Psoas muscle (tissue), 8 donors: ENCODE data around the gene OGFOD3. TPM values are rescaled to one million over a fixed set of nuclear protein-coding genes. Genes with fewer than 3 reads are reported as not detected.
A peak's percentile ranks its signal among the peaks of the same experiment; 100 is the strongest.

Experiments used
- ATAC-seq, 4 donors: fragments of 200-7000 bp; cut with Tn5 transposase; one replicate each; pipeline ENCODE4 v1.9.1; 2020; ENCODE audit warnings: moderate library complexity in 3 of 4, mild to moderate bottlenecking in 2 of 4
- DNase-seq, 2 donors: peaks; one replicate each; pipeline ENCODE4 v3.0.0-alpha.2; 2020
- H3K27ac ChIP-seq: fragments of 200-600 bp; one replicate; pipeline ENCODE4 v1.8.0; 2022
- H3K27me3 ChIP-seq, 3 donors: fragments of 200-600 bp in 1 of 3; one replicate each; pipeline versions ENCODE4 v1.6.1 to v1.8.0; 2013 to 2022; ENCODE audit warnings: low read length in 2 of 3, mild to moderate bottlenecking in 2 of 3, moderate library complexity in 1 of 3; ENCODE audit not compliant: insufficient read depth in 3 of 3
- H3K36me3 ChIP-seq, 2 donors: fragments of 200-600 bp in 1 of 2; one replicate each; pipeline versions ENCODE4 v1.6.1 to v1.8.0; 2013 to 2022; ENCODE audit warnings: low read depth in 1 of 2, mild to moderate bottlenecking in 1 of 2, moderate library complexity in 1 of 2; ENCODE audit not compliant: insufficient read depth in 1 of 2
- H3K4me1 ChIP-seq: fragments of 200-600 bp; one replicate; pipeline ENCODE4 v1.8.0; 2022
- H3K4me3 ChIP-seq: fragments of 200-600 bp; one replicate; pipeline ENCODE4 v1.8.0; 2022; ENCODE audit warnings: mild to moderate bottlenecking
- H3K9me3 ChIP-seq: fragments of 200-600 bp; one replicate; pipeline ENCODE4 v1.8.0; 2022
- CTCF ChIP-seq: fragments of 200-600 bp; IDR thresholded peaks from one replicate; pipeline ENCODE4 v1.8.0; 2022; ENCODE audit warnings: antibody characterized with exemption
- WGBS, 3 donors: extraction: QIAGEN DNeasy Blood & Tissue Kit; methylation state at CpG; one replicate each; pipeline versions ENCODE4 v1.1.6 to v1.1.7; 2013; 5-methylcytosine and 5-hydroxymethylcytosine counted together
- intact Hi-C, 2 donors: fragments of 100-400 bp; cut with DNase I; formaldehyde crosslinking; loops; one replicate each; pipeline versions ENCODE4 v1.11.0 to v1.14.2; 2022
- polyA plus RNA-seq, 3 donors: library from polyadenylated mRNA; stranded (reverse); fragments of 200-250 nt; gene quantifications; one replicate each; pipeline ENCODE4 v1.2.3, GENCODE V29; 2013
- total RNA-seq, 4 donors: library from RNA; stranded (reverse); fragmentation: NEBNext Ultra II Directional in 2 of 4; extraction: Animal tissue kit (Norgen Biotek cat#: 25700) in 2 of 4; gene quantifications; one replicate each; pipeline versions ENCODE4 v1.2.1 to v1.2.4, GENCODE V29; 2021 to 2023
- donor health status: healthy with polysubstance abuse.
- donor health status: DM: no; HTN: no; CAD: no; lungs with moderate emphysema.
- donor health status: Bipolar disorder and iron deficiency.
- donor health status: healthy.
- donor health status: DM: yes; HTN: yes; CAD: no.
- donor health status: DM: no; HTN: no; CAD: no.
- donor health status: DM: no; HTN: no; CAD: no.
- donor health status: DM: yes; HTN: yes; CAD: no.

OGFOD3 gene
- total and polyA plus RNA-seq, 7 donors: 15.5 to 30.4 (median 26.9) TPM

DNA sequence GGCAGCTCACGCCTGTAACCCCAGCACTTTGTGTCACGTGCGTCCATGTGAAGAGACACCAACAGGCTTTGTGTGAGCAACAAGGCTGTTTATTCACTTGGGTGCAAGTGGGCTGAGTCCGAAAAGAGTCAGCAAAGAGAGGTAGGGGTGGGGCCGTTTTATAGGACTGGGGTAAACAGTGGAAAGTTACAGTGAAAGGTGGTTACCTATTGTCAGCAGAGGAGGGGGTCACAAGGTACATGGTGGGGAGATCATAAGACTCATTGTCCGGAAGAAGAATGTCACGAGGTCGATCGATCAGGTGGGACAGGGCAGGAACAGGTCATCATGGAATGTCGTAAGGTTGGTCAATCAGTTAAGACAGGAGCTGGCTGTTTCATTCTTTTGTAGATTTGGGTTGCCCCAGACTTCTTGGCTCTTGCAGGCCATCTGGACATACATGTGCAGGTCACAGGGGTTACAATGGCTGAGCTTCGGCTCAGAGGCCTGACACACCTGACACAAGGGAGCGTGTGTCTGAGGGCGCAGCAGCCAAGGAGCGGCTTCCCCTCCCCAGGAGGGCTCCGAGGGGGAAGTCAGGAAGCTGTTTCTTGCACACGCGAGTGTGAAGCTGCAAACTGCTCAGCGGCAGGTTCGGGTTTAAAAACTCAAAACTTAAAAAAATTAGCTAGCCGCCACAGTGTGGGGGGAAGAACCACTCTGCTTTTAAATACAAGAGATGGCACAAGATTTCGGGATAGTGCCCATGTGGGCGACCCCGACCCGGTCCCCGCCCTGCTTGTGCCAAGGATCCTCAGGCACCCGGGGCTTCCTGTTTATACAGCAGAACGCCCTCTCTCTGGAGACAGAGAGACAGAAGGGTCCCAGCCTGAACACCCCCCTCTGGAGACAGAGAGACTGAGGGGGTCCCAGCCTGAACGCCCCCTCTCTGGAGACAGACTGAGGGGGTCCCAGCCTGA, 71.8 kb downstream of the OGFOD3 start:
- no peak overlapping the region for H3K4me3 ChIP-seq
- no peak for ATAC-seq
- no peaks in the 10 kb centered on the region for H3K9me3 ChIP-seq
- peaks cover 0 to 2% (median 0%) of the 10 kb centered on the region in 3 donors for H3K27me3 ChIP-seq
- H3K36me3 ChIP-seq: no peaks in the 10 kb centered on the region
- H3K27ac ChIP-seq: no peak overlapping the region
- no peaks in the 10 kb centered on the region for H3K4me1 ChIP-seq
- TF ChIP-seq CTCF: no peak
- WGBS, 3 donors: 72 to 81% (median 76%) methylated on average over 28 of the region's 28 CpGs
- intact Hi-C loops: no loop called here
- DNase-seq: peak in 1 of 2 donors; percentile 40

GRCh38 chr17:82345151-82345976, 73.0 kb downstream of the OGFOD3 start:
- Histone ChIP-seq H3K27me3 (no peaks in the 10 kb centered on the region), H3K9me3 (no peaks in the 10 kb centered on the region), H3K4me3 (no peak overlapping the region), H3K36me3 (no peaks in the 10 kb centered on the region), H3K27ac (no peak overlapping the region), H3K4me1 (no peaks in the 10 kb centered on the region)
- 81 to 88% (median 82%) methylated on average over 42 of the region's 42 CpGs for WGBS, 3 donors
- no peak for TF ChIP-seq CTCF
- ATAC-seq (no peak), DNase-seq (peak in 1 of 2 donors; percentile 36)
- intact Hi-C loops: no loop called here

- ATAC-seq: no peak
- Histone ChIP-seq H3K4me1 (peaks cover 3% of the 10 kb centered on the region), H3K4me3 (no peak overlapping the region), H3K9me3 (no peaks in the 10 kb centered on the region), H3K27me3 (no peaks in the 10 kb centered on the region), H3K27ac (no peak overlapping the region), H3K36me3 (no peaks in the 10 kb centered on the region)
- TF ChIP-seq CTCF: no peak
- peak in 1 of 2 donors; percentile 38 for DNase-seq
- intact Hi-C loops: no loop called here
- 77 to 88% (median 85%) methylated on average over 24 of the region's 24 CpGs for WGBS, 3 donors
Observed at GRCh38 chr17:82344175-82344907, 74.0 kb downstream of the OGFOD3 start.

- TF ChIP-seq CTCF: no peak
- ATAC-seq: no peak
- WGBS, 3 donors: 90 to 96% (median 93%) methylated on average over 5 of the region's 5 CpGs
- H3K36me3 ChIP-seq: no peaks in the 10 kb centered on the region
- peaks cover 10% of the 10 kb centered on the region for H3K4me1 ChIP-seq
- H3K9me3 ChIP-seq: no peaks in the 10 kb centered on the region
- H3K27me3 ChIP-seq: no peaks in the 10 kb centered on the region
- H3K27ac ChIP-seq: no peak overlapping the region
- intact Hi-C loops: no loop called here
- no peak overlapping the region for H3K4me3 ChIP-seq
- DNase-seq: no peak
Observed at GRCh38 chr17:82343560-82343959, 74.8 kb downstream of the OGFOD3 start.
